IMR-90 (cell line): ENCODE data around the gene MIEN1. TPM values are rescaled to one million over a fixed set of nuclear protein-coding genes. Genes with fewer than 3 reads are reported as not detected.
A peak's percentile ranks its signal among the peaks of the same experiment; 100 is the strongest.

ENCODE experiments used
- ATAC-seq: fragments of 200-7000 bp; cut with Tn5 transposase; 2 replicates; pipeline ENCODE4 v1.9.1; 2020; ENCODE audit warnings: low read depth, mild to moderate bottlenecking, moderate library complexity
- BruUV-seq: library from RNA; stranded (reverse); fragments of 400-500 nt; replicated peaks from 2 replicates; lab custom pipeline; 2021; lab: Mats Ljungman, UMichigan
- CTCF ChIA-PET: fragments of 300-600 bp; formaldehyde crosslinking; extraction: SDS; loops from one replicate; lab custom pipeline; 2021; ENCODE audit warnings: antibody characterized with exemption; lab: Yijun Ruan, JAX
- POLR2A ChIA-PET: fragments of 300-600 bp; sonication (Branson Sonifier 250); formaldehyde crosslinking; loops from one replicate; lab custom pipeline; 2022; ENCODE audit warnings: antibody characterized with exemption; ENCODE audit not compliant: unreplicated experiment; lab: Charles Lee
- DNase-seq: peaks from one replicate; pipeline ENCODE4 v3.0.0; 2013
- H2AFZ ChIP-seq: replicated peaks from 2 replicates; pipeline ENCODE3; 2013; ENCODE audit warnings: low read length, mild to moderate bottlenecking; ENCODE audit not compliant: poor library complexity
- H2AK5ac ChIP-seq: 2 replicates; pipeline ENCODE4 v1.6.1; 2013; ENCODE audit warnings: low read depth, low read length, inconsistent platforms
- H2AK9ac ChIP-seq: replicated peaks from 2 replicates; pipeline ENCODE3; 2013; ENCODE audit warnings: mild to moderate bottlenecking, low read depth, low read length, moderate library complexity; ENCODE audit not compliant: poor library complexity
- H2BK120ac ChIP-seq: 2 replicates; pipeline ENCODE4 v1.6.1; 2013; ENCODE audit warnings: low read depth, low read length, inconsistent platforms
- H2BK15ac ChIP-seq: 3 replicates; pipeline ENCODE4 v1.6.1; 2013; ENCODE audit warnings: low read depth, low read length, inconsistent platforms
- H2BK20ac ChIP-seq: 2 replicates; pipeline ENCODE4 v1.6.1; 2013; ENCODE audit warnings: low read depth, mild to moderate bottlenecking, inconsistent platforms, low read length, moderate library complexity
- H2BK5ac ChIP-seq: 2 replicates; pipeline ENCODE4 v1.6.1; 2013; ENCODE audit warnings: mild to moderate bottlenecking, low read depth, low read length, inconsistent platforms; ENCODE audit not compliant: poor library complexity, severe bottlenecking
- H3K14ac ChIP-seq: replicated peaks from 2 replicates; pipeline ENCODE4 v1.6.1; 2013; ENCODE audit warnings: low read depth, low read length, inconsistent platforms
- H3K18ac ChIP-seq: 2 replicates; pipeline ENCODE4 v1.6.1; 2013; ENCODE audit warnings: low read depth, low read length, control low read depth
- H3K23ac ChIP-seq: 2 replicates; pipeline ENCODE4 v1.6.1; 2013; ENCODE audit warnings: low read depth, low read length, inconsistent platforms
- H3K27ac ChIP-seq: 2 replicates; pipeline ENCODE4 v1.5.1; 2013; ENCODE audit warnings: mild to moderate bottlenecking, control low read depth, low read length; ENCODE audit not compliant: insufficient read depth
- H3K27me3 ChIP-seq: 2 replicates; pipeline ENCODE4 v1.6.1; 2013; ENCODE audit warnings: low read length; ENCODE audit not compliant: control insufficient read depth, insufficient read depth
- H3K36me3 ChIP-seq: 2 replicates; pipeline ENCODE4 v1.6.1; 2013; ENCODE audit warnings: low read length, mixed read lengths; ENCODE audit not compliant: control insufficient read depth, insufficient read depth
- H3K4ac ChIP-seq: 2 replicates; pipeline ENCODE4 v1.6.1; 2013; ENCODE audit warnings: low read depth, low read length, inconsistent platforms
- H3K4me1 ChIP-seq: 2 replicates; pipeline ENCODE4 v1.6.1; 2013; ENCODE audit warnings: low read length, mixed read lengths; ENCODE audit not compliant: control insufficient read depth, insufficient read depth
- H3K4me2 ChIP-seq: 2 replicates; pipeline ENCODE4 v1.6.1; 2013; ENCODE audit warnings: low read depth, mild to moderate bottlenecking, control low read depth, low read length, moderate library complexity
- H3K4me3 ChIP-seq: 2 replicates; pipeline ENCODE4 v1.5.1; 2013; ENCODE audit warnings: low read depth, mild to moderate bottlenecking, control low read depth, low read length, moderate library complexity; ENCODE audit not compliant: insufficient read depth
- H3K56ac ChIP-seq: 2 replicates; pipeline ENCODE4 v1.6.1; 2013; ENCODE audit warnings: low read length, inconsistent platforms; ENCODE audit not compliant: insufficient read depth; ENCODE audit errors: extremely low read depth
- H3K79me1 ChIP-seq, 2 experiments: 2 replicates each; pipeline ENCODE4 v1.6.1; 2013; ENCODE audit warnings: low read length in 2 of 2, inconsistent platforms in 1 of 2, low read depth in 1 of 2
- H3K9ac ChIP-seq: 2 replicates; pipeline ENCODE4 v1.6.1; 2013; ENCODE audit warnings: low read depth, low read length, control low read depth
- H3K9me1 ChIP-seq: 2 replicates; pipeline ENCODE4 v1.6.1; 2013; ENCODE audit warnings: low read length, inconsistent platforms; ENCODE audit not compliant: insufficient read depth
- H3K9me3 ChIP-seq: 2 replicates; pipeline ENCODE4 v1.6.1; 2013; ENCODE audit warnings: low read length; ENCODE audit not compliant: control insufficient read depth, insufficient read depth
- H4K20me1 ChIP-seq: 2 replicates; pipeline ENCODE4 v1.6.1; 2013; ENCODE audit warnings: low read length, inconsistent platforms; ENCODE audit not compliant: insufficient read depth
- H4K5ac ChIP-seq: 2 replicates; pipeline ENCODE4 v1.6.1; 2013; ENCODE audit warnings: mild to moderate bottlenecking, low read depth, low read length, control low read depth
- H4K8ac ChIP-seq, 2 experiments: 2 replicates each; pipeline ENCODE4 v1.6.1; 2013; ENCODE audit warnings: low read depth in 2 of 2, low read length in 2 of 2, control low read depth in 1 of 2, inconsistent platforms in 1 of 2
- H4K91ac ChIP-seq: 2 replicates; pipeline ENCODE4 v1.6.1; 2013; ENCODE audit warnings: low read depth, low read length, inconsistent platforms; ENCODE audit not compliant: insufficient read depth
- FOS ChIP-seq: fragments of 150-350 bp; IDR thresholded peaks from 2 replicates; pipeline ENCODE4 v1.6.1; 2016; ENCODE audit warnings: low read depth, low read length
- MAFK ChIP-seq: IDR thresholded peaks from 2 replicates; pipeline ENCODE4 v1.6.1; 2012; ENCODE audit warnings: low read depth, low read length, improper control_type of control experiment
- MXI1 ChIP-seq: IDR thresholded peaks from 2 replicates; pipeline ENCODE4 v1.6.1; 2012; ENCODE audit warnings: low read depth, mild to moderate bottlenecking, low read length, moderate library complexity, borderline replicate concordance
- NFE2L2 ChIP-seq: fragments of 150-350 bp; IDR thresholded peaks from 2 replicates; pipeline ENCODE4 v1.6.1; 2016; ENCODE audit warnings: low read depth, mild to moderate bottlenecking, low read length
- POLR2A ChIP-seq: IDR thresholded peaks from 2 replicates; pipeline ENCODE4 v1.6.1; 2012; ENCODE audit warnings: mild to moderate bottlenecking, low read depth, low read length
- SMC3 ChIP-seq: fragments of 150-350 bp; IDR thresholded peaks from 2 replicates; pipeline ENCODE4 v1.6.1; 2016; ENCODE audit warnings: low read depth, mild to moderate bottlenecking, antibody characterized with exemption, low read length, moderate library complexity
- WGBS, 2 experiments: methylation state at CpG; one replicate each; pipeline versions ENCODE4 v1.1.5 to v1.1.7; 2013; ENCODE audit warnings: missing lambda C conversion rate in 2 of 2; ENCODE audit not compliant: insufficient read length in 1 of 2; ENCODE audit errors: extremely low coverage in 2 of 2; 5-methylcytosine and 5-hydroxymethylcytosine counted together
- dilution Hi-C: fragments of 300-500 bp; cut with HindIII; formaldehyde crosslinking; loops from one replicate; pipeline ENCODE4 v1.14.3; 2018; ENCODE audit warnings: low sequenced_read_pairs; ENCODE audit not compliant: unreplicated experiment
- in situ Hi-C: fragments of 300-500 bp; cut with MboI; formaldehyde crosslinking; loops from 3 replicates; pipeline ENCODE4 v1.14.3; 2019; ENCODE audit warnings: low sequenced_read_pairs, inconsistent platforms, mixed read lengths
- intact Hi-C: fragments of 100-400 bp; cut with micrococcal nuclease; formaldehyde crosslinking; loops from 2 replicates; pipeline ENCODE4 v1.10.0; 2022
- polyA plus RNA-seq, 3 experiments: library from polyadenylated mRNA; depleted of rRNA; stranded (reverse); fragments of >200 nt; gene quantifications; 2 replicates each; pipeline ENCODE4 v1.2.3, GENCODE V29; 2012; ENCODE audit warnings: low replicate concordance in 1 of 3
- total RNA-seq: library from RNA; depleted of rRNA; stranded (reverse); fragments of >200 nt; gene quantifications from 2 replicates; pipeline ENCODE4 v1.2.3, GENCODE V29; 2012

Gene MIEN1
- total and polyA plus RNA-seq, 2 of the 4 experiments (the other 2 are of a cell fraction) = 20.3 to 75.6 TPM

DNA sequence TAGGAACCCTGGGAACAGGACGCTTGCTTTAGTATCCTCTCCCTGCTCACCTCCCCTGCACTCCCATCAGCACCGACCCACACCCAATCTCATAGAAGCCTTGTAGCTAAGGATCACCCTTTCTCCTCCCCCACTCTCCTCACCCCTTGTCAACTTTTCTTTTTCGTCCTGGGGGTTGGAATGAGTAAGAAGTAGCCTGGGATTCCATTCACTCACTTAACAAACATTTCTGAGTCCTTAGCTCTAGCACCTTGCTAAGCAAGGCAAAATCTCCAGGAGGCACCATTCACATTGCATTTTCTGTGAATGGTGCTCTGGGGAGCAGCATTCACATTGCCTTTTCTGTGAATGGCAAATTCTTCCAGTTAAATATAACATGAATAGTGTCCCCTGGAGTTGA, 41.4 kb downstream of the MIEN1 start:
- Histone ChIP-seq H4K20me1 (no peaks in the 10 kb centered on the region), H2AK5ac (peak overlapping the region; percentile 42; the same call in 1 of the 2 replicates), H3K18ac (no peak overlapping the region), H3K56ac (no peak overlapping the region), H3K23ac (peak overlapping the region; percentile 66; the same call in 1 of the 2 replicates), H3K9me1 (peaks cover 8% of the 10 kb centered on the region), H3K36me3 (peaks cover 4% of the 10 kb centered on the region; the same call in 1 of the 2 replicates), H4K5ac (peak overlapping the region; percentile 98), H3K79me1 (peaks cover 8 to 16% of the 10 kb centered on the region in 2 experiments), H3K4me1 (peaks cover 9% of the 10 kb centered on the region), H3K27me3 (no peaks in the 10 kb centered on the region), H3K9ac (peak overlapping the region; percentile 87), H4K8ac (peak overlapping the region; percentile 98 to 99), H2AK9ac (peak overlapping the region; percentile 83), H2BK5ac (no peak overlapping the region), H2BK20ac (no peak overlapping the region), H3K4me3 (peak overlapping the region; percentile 81; the same call in 1 of the 2 replicates), H3K4ac (peak overlapping the region; percentile 93), H2BK15ac (no peak overlapping the region), H2AFZ (peak overlapping the region; percentile 87), H3K4me2 (peak overlapping the region; percentile 95), H4K91ac (peak overlapping the region; percentile 46; the same call in 1 of the 2 replicates), H2BK120ac (no peak overlapping the region), H3K14ac (peak overlapping the region; percentile 78), H3K27ac (no peak overlapping the region), H3K9me3 (no peaks in the 10 kb centered on the region)
- DNase-seq = no peak
- WGBS, 2 experiments = no CpG with 5 or more reads among the region's 3 CpGs
- POLR2A ChIA-PET = no interaction called here
- CTCF ChIA-PET = interaction anchor here (2.3 kb wide), 1 partner anchor 11 kb away, joined by 7 read pairs; the partner anchor contains the start of gene ERBB2
- no peak for ATAC-seq
- in situ Hi-C loops = no loop called here
- dilution Hi-C loops = no loop called here
- no TSS peak for BruUV-seq
- intact Hi-C loops = no loop called here
- TF ChIP-seq SMC3 (no peak), NFE2L2 (no peak), MAFK (no peak), FOS (no peak), MXI1 (no peak), POLR2A (no peak)
